GM12892 (cell line): ENCODE data around the gene ZBTB46.

Source experiments
- POLR2A ChIP-seq: IDR thresholded peaks from 2 replicates; pipeline ENCODE4 v1.6.1; 2011; ENCODE audit warnings: low read depth, low read length, control low read depth
- POLR2AphosphoS5 ChIP-seq: IDR thresholded peaks from 2 replicates; pipeline ENCODE4 v1.6.1; 2011; ENCODE audit warnings: low read depth, low read length, control low read depth
- TAF1 ChIP-seq: IDR thresholded peaks from 2 replicates; pipeline ENCODE4 v1.6.1; 2011; ENCODE audit warnings: low read depth, mild to moderate bottlenecking, control low read depth, low read length, borderline replicate concordance

DNA sequence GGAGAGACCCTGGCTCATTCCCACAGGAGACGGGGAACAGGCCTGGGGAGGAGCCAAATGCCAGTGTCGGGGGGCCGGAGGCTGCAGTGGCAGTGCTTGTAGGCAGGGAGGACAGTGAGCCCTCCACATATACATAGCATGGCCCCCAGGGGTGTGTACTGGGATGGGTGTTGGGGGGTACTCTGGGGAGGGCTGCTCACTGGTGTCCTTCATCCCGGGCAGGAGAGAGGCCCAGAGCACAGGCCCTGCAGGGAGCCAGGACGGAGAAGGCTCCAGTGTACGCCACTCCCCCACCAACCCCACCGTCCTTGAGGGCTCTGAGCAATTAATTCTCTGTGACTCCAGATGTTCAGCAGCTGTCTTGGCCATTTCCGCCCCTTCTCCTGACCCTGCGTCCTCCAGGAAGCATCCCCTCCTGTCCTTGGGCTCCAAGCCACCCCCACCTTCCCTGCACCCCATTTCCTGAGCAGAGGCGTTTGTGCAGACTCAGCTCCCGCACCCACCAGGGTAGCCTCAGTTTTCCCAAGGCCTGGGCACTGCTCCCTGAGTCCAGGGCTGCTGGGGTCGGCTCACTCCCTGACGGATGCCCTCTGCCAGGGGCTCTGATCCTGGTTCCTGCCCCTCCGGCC lies 26.8 kb upstream of the ZBTB46 start:
- TF ChIP-seq POLR2AphosphoS5 (no peak), POLR2A (no peak), TAF1 (no peak)
